DOHH2 (cell line): ENCODE data around the gene CAB39L.

ENCODE experiments used
- EZH2phosphoT487 ChIP-seq: fragments of 200-600 bp; sonication (generic); IDR thresholded peaks from 2 replicates; pipeline ENCODE4 v1.6.1; 2017; ENCODE audit warnings: borderline replicate concordance, mild to moderate bottlenecking, antibody characterized with exemption, low read length, moderate library complexity, mixed read lengths
- TF ChIP-seq, protein P1 (sequence below): fragments of 200-600 bp; sonication (generic); IDR thresholded peaks from one replicate; pipeline ENCODE4 v1.5.1; 2014; ENCODE audit warnings: antibody characterized with exemption, mild to moderate bottlenecking, low read depth, low read length; ENCODE audit not compliant: poor library complexity, severe bottlenecking

DNA sequence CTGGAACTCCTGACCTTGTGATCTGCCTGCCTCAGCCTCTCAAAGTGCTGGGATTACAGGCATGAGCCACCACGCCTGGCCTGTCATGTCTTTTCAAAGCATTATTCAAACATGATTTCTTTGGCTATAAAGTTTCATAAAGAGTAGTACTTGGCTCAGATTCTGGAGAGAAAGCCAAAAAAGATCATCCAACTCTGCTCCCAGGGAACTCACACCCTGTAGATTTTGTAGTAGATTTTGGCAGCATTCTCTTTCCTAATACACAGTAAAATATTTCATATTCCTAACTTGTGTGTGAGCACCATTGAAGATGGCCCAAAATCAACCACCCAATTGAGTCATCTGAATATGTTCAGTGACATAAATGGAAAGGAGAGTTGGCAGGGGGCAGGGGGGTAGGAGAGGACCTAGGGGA is 48.4 kb downstream of the CAB39L start:
- TF ChIP-seq, protein P1, sequence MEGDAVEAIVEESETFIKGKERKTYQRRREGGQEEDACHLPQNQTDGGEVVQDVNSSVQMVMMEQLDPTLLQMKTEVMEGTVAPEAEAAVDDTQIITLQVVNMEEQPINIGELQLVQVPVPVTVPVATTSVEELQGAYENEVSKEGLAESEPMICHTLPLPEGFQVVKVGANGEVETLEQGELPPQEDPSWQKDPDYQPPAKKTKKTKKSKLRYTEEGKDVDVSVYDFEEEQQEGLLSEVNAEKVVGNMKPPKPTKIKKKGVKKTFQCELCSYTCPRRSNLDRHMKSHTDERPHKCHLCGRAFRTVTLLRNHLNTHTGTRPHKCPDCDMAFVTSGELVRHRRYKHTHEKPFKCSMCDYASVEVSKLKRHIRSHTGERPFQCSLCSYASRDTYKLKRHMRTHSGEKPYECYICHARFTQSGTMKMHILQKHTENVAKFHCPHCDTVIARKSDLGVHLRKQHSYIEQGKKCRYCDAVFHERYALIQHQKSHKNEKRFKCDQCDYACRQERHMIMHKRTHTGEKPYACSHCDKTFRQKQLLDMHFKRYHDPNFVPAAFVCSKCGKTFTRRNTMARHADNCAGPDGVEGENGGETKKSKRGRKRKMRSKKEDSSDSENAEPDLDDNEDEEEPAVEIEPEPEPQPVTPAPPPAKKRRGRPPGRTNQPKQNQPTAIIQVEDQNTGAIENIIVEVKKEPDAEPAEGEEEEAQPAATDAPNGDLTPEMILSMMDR, result no peak
- no peak for TF ChIP-seq EZH2phosphoT487
